MCF 10A (cell line): ENCODE measurements around the gene PLA2G4C. TPM values are rescaled to one million over a fixed set of nuclear protein-coding genes. Genes with fewer than 3 reads are reported as not detected.

Source experiments
- BruUV-seq: library from RNA; stranded (reverse); fragments of 400-500 nt; replicated peaks from 2 replicates; lab custom pipeline; 2021; lab: Mats Ljungman, UMichigan
- CTCF ChIA-PET: fragments of 300-600 bp; sonication (Branson Sonifier 250); formaldehyde crosslinking; extraction: SDS; loops from one replicate; lab custom pipeline; 2021; ENCODE audit warnings: antibody characterized with exemption, inconsistent platforms; lab: Yijun Ruan, JAX
- POLR2A ChIA-PET: fragments of 300-600, 350-650 bp; sonication (Branson Sonifier 250); formaldehyde crosslinking; extraction: SDS; loops from one replicate; lab custom pipeline; 2020; ENCODE audit warnings: antibody characterized with exemption, inconsistent platforms; lab: Yijun Ruan, JAX
- DNase-seq: peaks from one replicate; pipeline ENCODE4 v3.0.0-alpha.2; 2018; ENCODE audit not compliant: unreplicated experiment
- H3K27ac Mint-ChIP-seq: one replicate; pipeline ENCODE4 v1.8.0; 2022; ENCODE audit warnings: mild to moderate bottlenecking, low read depth, mixed read lengths; ENCODE audit not compliant: unreplicated experiment
- H3K27me3 Mint-ChIP-seq: one replicate; pipeline ENCODE4 v1.8.0; 2022; ENCODE audit warnings: mixed read lengths; ENCODE audit not compliant: insufficient read depth, unreplicated experiment
- H3K36me3 Mint-ChIP-seq: one replicate; pipeline ENCODE4 v1.8.0; 2022; ENCODE audit warnings: mild to moderate bottlenecking, moderate library complexity, mixed read lengths; ENCODE audit not compliant: insufficient read depth, unreplicated experiment
- H3K4me1 Mint-ChIP-seq: one replicate; pipeline ENCODE4 v1.8.0; 2022; ENCODE audit warnings: mixed read lengths; ENCODE audit not compliant: insufficient read depth, unreplicated experiment
- H3K4me3 Mint-ChIP-seq: one replicate; pipeline ENCODE4 v1.8.0; 2022; ENCODE audit warnings: mild to moderate bottlenecking, moderate library complexity, mixed read lengths; ENCODE audit not compliant: unreplicated experiment
- H3K9me3 Mint-ChIP-seq: one replicate; pipeline ENCODE4 v1.8.0; 2022; ENCODE audit warnings: mixed read lengths; ENCODE audit not compliant: unreplicated experiment
- intact Hi-C: fragments of 100-400 bp; cut with micrococcal nuclease; formaldehyde crosslinking; loops from 2 replicates; pipeline ENCODE4 v1.14.1; 2022
- total RNA-seq: library from RNA; stranded (reverse); gene quantifications from 2 replicates; pipeline ENCODE4 v1.2.3, GENCODE V29; 2022
- TF ChIP-seq, protein P1 (sequence below): fragments of 200-600 bp; IDR thresholded peaks from one replicate; pipeline ENCODE4 v1.8.0; 2022; ENCODE audit warnings: antibody characterized with exemption, mild to moderate bottlenecking; ENCODE audit not compliant: unreplicated experiment

PLA2G4C gene
- total RNA-seq, 1 experiment from 2014 or later, result 1.4 TPM

GRCh38 chr19:48000846-48001245 is 109.8 kb downstream of the PLA2G4C start:
- Mint-ChIP-seq H3K27me3 (peaks cover 42% of the 10 kb centered on the region), H3K4me1 (no peaks in the 10 kb centered on the region), H3K9me3 (peaks cover 7% of the 10 kb centered on the region), H3K27ac (no peak overlapping the region), H3K36me3 (no peaks in the 10 kb centered on the region), H3K4me3 (no peak overlapping the region)
- TF ChIP-seq, protein P1, sequence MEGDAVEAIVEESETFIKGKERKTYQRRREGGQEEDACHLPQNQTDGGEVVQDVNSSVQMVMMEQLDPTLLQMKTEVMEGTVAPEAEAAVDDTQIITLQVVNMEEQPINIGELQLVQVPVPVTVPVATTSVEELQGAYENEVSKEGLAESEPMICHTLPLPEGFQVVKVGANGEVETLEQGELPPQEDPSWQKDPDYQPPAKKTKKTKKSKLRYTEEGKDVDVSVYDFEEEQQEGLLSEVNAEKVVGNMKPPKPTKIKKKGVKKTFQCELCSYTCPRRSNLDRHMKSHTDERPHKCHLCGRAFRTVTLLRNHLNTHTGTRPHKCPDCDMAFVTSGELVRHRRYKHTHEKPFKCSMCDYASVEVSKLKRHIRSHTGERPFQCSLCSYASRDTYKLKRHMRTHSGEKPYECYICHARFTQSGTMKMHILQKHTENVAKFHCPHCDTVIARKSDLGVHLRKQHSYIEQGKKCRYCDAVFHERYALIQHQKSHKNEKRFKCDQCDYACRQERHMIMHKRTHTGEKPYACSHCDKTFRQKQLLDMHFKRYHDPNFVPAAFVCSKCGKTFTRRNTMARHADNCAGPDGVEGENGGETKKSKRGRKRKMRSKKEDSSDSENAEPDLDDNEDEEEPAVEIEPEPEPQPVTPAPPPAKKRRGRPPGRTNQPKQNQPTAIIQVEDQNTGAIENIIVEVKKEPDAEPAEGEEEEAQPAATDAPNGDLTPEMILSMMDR, result no peak
- BruUV-seq, result no TSS peak
- ChIA-PET CTCF (interaction anchor here (0.7 to 1.0 kb wide), 2 partner anchors 17 to 324 kb away, joined by 3 read pairs; no protein-coding TSS in a partner anchor), POLR2A (interaction anchor here (0.6 kb wide), 1 partner anchor 109 kb away, joined by 3 read pairs; no protein-coding TSS in a partner anchor)
- intact Hi-C loops, result no loop called here
- DNase-seq, result no peak

GRCh38 chr19:47998800-47999199 is 111.8 kb downstream of the PLA2G4C start:
- Mint-ChIP-seq H3K27ac (no peak overlapping the region), H3K4me1 (no peaks in the 10 kb centered on the region), H3K9me3 (peaks cover 7% of the 10 kb centered on the region), H3K36me3 (peaks cover 5% of the 10 kb centered on the region), H3K4me3 (no peak overlapping the region), H3K27me3 (peaks cover 44% of the 10 kb centered on the region)
- intact Hi-C loops, result no loop called here
- TF ChIP-seq, protein P1, result no peak
- POLR2A ChIA-PET, result interaction anchor here (1.1 kb wide), 1 partner anchor 19 kb away, joined by 4 read pairs; no protein-coding TSS in a partner anchor
- BruUV-seq, result no TSS peak
- no peak for DNase-seq
- CTCF ChIA-PET, result no interaction called here

Other genes with a start within 250 kb of the PLA2G4C start
- gene SULT2A1, start 224.5 kb downstream of the PLA2G4C start, total RNA-seq, result not detected in 2 replicates
- gene BSPH1, start 118.6 kb downstream of the PLA2G4C start, total RNA-seq, result not detected in 2 replicates
- not detected in 2 replicates for gene ELSPBP1, start 116.2 kb downstream of the PLA2G4C start, total RNA-seq
- not detected in 2 replicates for gene CABP5, start 66.7 kb downstream of the PLA2G4C start, total RNA-seq
- gene LIG1, start 59.5 kb upstream of the PLA2G4C start, total RNA-seq, result 12.2 and 14.6 TPM in 2 replicates
- gene ZSWIM9, start 59.9 kb upstream of the PLA2G4C start, total RNA-seq, result 4.8 and 5.5 TPM in 2 replicates
- 16.0 and 24.0 TPM in 2 replicates for gene CARD8, start 145.1 kb upstream of the PLA2G4C start, total RNA-seq
- not detected in 2 replicates for gene ZNF114, start 159.3 kb upstream of the PLA2G4C start, total RNA-seq
- gene EMP3, start 214.7 kb upstream of the PLA2G4C start, total RNA-seq, result 190 and 198 TPM in 2 replicates